HepG2 (cell line): ENCODE measurements around the gene ALDH9A1. TPM values are rescaled to one million over a fixed set of nuclear protein-coding genes. Genes with fewer than 3 reads are reported as not detected.

ENCODE experiments used
- ATAC-seq: fragments of 200-7000 bp; cut with Tn5 transposase; 3 replicates; pipeline ENCODE4 v1.9.1; 2020; ENCODE audit warnings: mild to moderate bottlenecking, moderate library complexity
- BruUV-seq: library from RNA; stranded (reverse); fragments of 400-500 nt; replicated peaks from 2 replicates; lab custom pipeline; 2021; lab: Mats Ljungman, UMichigan
- CTCF ChIA-PET: fragments of 300-600 bp; formaldehyde crosslinking; extraction: SDS; loops from one replicate; lab custom pipeline; 2021; ENCODE audit warnings: low total read pairs, inconsistent platforms, low intra/inter-chr PET ratio; lab: Yijun Ruan, JAX
- POLR2A ChIA-PET: fragments of 350-600 bp; sonication (Branson Sonifier 250); formaldehyde crosslinking; loops from one replicate; lab custom pipeline; 2020; ENCODE audit warnings: antibody characterized with exemption, inconsistent platforms; lab: Yijun Ruan, JAX
- DNase-seq: peaks from one replicate; pipeline ENCODE4 v3.0.0-alpha.2; 2015; ENCODE audit warnings: low spot score
- FAIRE-seq: peaks from 3 replicates; lab custom pipeline; 2011; peaks lifted over from hg19 to GRCh38; lab: Jason Lieb, UNC
- H2AFZ ChIP-seq: one replicate; pipeline ENCODE4 v1.6.1; 2011; ENCODE audit warnings: low read length, inconsistent platforms
- H3K27ac ChIP-seq: fragments of 300-600 bp; 3 replicates; pipeline ENCODE4 v1.8.0; 2011; ENCODE audit warnings: mixed run types, mild to moderate bottlenecking, mixed read lengths, low read length, inconsistent platforms; ENCODE audit not compliant: insufficient read depth; ENCODE audit errors: extremely low read length
- H3K27me3 ChIP-seq, 2 experiments: fragments of 200-600 bp in 1 of 2; 2 replicates in 1 of 2; 3 replicates in 1 of 2; pipeline versions ENCODE4 v1.6.0 to v1.8.0; 2011; ENCODE audit warnings: low read length in 2 of 2, mild to moderate bottlenecking in 2 of 2, moderate library complexity in 2 of 2, inconsistent platforms in 1 of 2; ENCODE audit not compliant: insufficient read depth in 2 of 2, control insufficient read depth in 1 of 2
- H3K36me3 ChIP-seq, 2 experiments: fragments of 200-600 bp in 1 of 2; replicated peaks in 1 of 2; 2 replicates in 1 of 2; 3 replicates in 1 of 2; pipeline versions ENCODE4 v1.5.1 to v1.8.0; 2011; ENCODE audit warnings: low read length in 2 of 2, inconsistent platforms in 1 of 2; ENCODE audit not compliant: insufficient read depth in 2 of 2, control insufficient read depth in 1 of 2
- H3K4me1 ChIP-seq: 2 replicates; pipeline ENCODE4 v1.5.1; 2012; ENCODE audit warnings: low read length, inconsistent platforms; ENCODE audit not compliant: insufficient read depth
- H3K4me2 ChIP-seq: 2 replicates; pipeline ENCODE4 v1.6.0; 2011; ENCODE audit warnings: low read depth, low read length, inconsistent platforms
- H3K4me3 ChIP-seq, 3 experiments: fragments of 200-600 bp in 1 of 3; sonication (generic), shearing (Covaris generic) in 1 of 3; replicated peaks in 1 of 3; 2 replicates each; pipeline ENCODE4 v1.5.1; 2011 to 2016; ENCODE audit warnings: low read length in 3 of 3, inconsistent platforms in 2 of 3, low read depth in 2 of 3, mild to moderate bottlenecking in 2 of 3, control low read depth in 1 of 3, mixed read lengths in 1 of 3; ENCODE audit not compliant: insufficient read depth in 1 of 3
- H3K79me2 ChIP-seq: one replicate; pipeline ENCODE4 v1.6.1; 2011; ENCODE audit warnings: low read length, inconsistent platforms; ENCODE audit not compliant: insufficient read depth
- H3K9ac ChIP-seq: 2 replicates; pipeline ENCODE4 v1.6.0; 2011; ENCODE audit warnings: mild to moderate bottlenecking, low read depth, low read length, inconsistent platforms; ENCODE audit not compliant: insufficient read depth
- H3K9me3 ChIP-seq: 2 replicates; pipeline ENCODE4 v1.5.1; 2012; ENCODE audit warnings: mild to moderate bottlenecking, low read length
- H4K20me1 ChIP-seq: 2 replicates; pipeline ENCODE4 v1.6.0; 2011; ENCODE audit warnings: inconsistent platforms, mild to moderate bottlenecking, low read length, moderate library complexity; ENCODE audit not compliant: insufficient read depth
- GTF2F1 ChIP-seq: fragments of 150-350 bp; IDR thresholded peaks from 2 replicates; pipeline ENCODE4 v1.6.1; 2014; ENCODE audit warnings: low read length
- KDM5A ChIP-seq: fragments of 200-600 bp; sonication (generic); IDR thresholded peaks from 2 replicates; pipeline ENCODE4 v1.7.0; 2018; ENCODE audit warnings: antibody characterized with exemption, mild to moderate bottlenecking, low read length, borderline replicate concordance
- KDM5B ChIP-seq: sonication (generic); formaldehyde crosslinking; IDR thresholded peaks from 2 replicates; pipeline ENCODE4 v1.4.0; 2020; ENCODE audit warnings: missing genetic modification reagents, mild to moderate bottlenecking, borderline replicate concordance
- MEIS1 ChIP-seq: sonication (generic); formaldehyde crosslinking; IDR thresholded peaks from 2 replicates; pipeline ENCODE4 v1.9.0; 2021; ENCODE audit warnings: mild to moderate bottlenecking, missing genetic modification reagents, moderate library complexity, borderline replicate concordance
- NRL ChIP-seq: sonication (generic); formaldehyde crosslinking; IDR thresholded peaks from 2 replicates; pipeline ENCODE4 v1.5.0; 2020; ENCODE audit warnings: missing genetic modification reagents, mild to moderate bottlenecking, moderate library complexity, borderline replicate concordance
- ZBTB38 ChIP-seq: sonication (generic); formaldehyde crosslinking; IDR thresholded peaks from 2 replicates; pipeline ENCODE4 v1.5.1; 2020; ENCODE audit warnings: mild to moderate bottlenecking, missing genetic modification reagents
- ZFP37 ChIP-seq: sonication (generic); formaldehyde crosslinking; IDR thresholded peaks from 2 replicates; pipeline ENCODE4 v1.4.0; 2020; ENCODE audit warnings: missing genetic modification reagents, borderline replicate concordance
- ZNF337 ChIP-seq: sonication (generic); formaldehyde crosslinking; IDR thresholded peaks from 2 replicates; pipeline ENCODE4 v1.5.1; 2020; ENCODE audit warnings: missing genetic modification reagents, low read depth, mild to moderate bottlenecking, borderline replicate concordance
- ZNF446 ChIP-seq: sonication (generic); formaldehyde crosslinking; IDR thresholded peaks from 2 replicates; pipeline ENCODE4 v1.5.0; 2020; ENCODE audit warnings: mild to moderate bottlenecking, missing genetic modification reagents
- ZNF761 ChIP-seq: sonication (generic); formaldehyde crosslinking; conservative IDR thresholded peaks from 2 replicates; pipeline ENCODE4 v1.4.0; 2020; ENCODE audit warnings: mild to moderate bottlenecking, missing genetic modification reagents
- ZNF841 ChIP-seq: sonication (generic); formaldehyde crosslinking; IDR thresholded peaks from 2 replicates; pipeline ENCODE4 v1.8.1; 2023; ENCODE audit warnings: missing genetic modification reagents, borderline replicate concordance
- WGBS: methylation state at CpG from one replicate; pipeline ENCODE4 v1.1.6; 2017; ENCODE audit warnings: low lambda C conversion rate; 5-methylcytosine and 5-hydroxymethylcytosine counted together
- in situ Hi-C: cut with HindIII; loops from 2 replicates; pipeline ENCODE4 v1.10.0; 2017; ENCODE audit warnings: low pct_unique_long_range_greater_than_20kb; ENCODE audit not compliant: extremely low pct_ligation_motif_present
- intact Hi-C: fragments of 100-400 bp; cut with micrococcal nuclease; formaldehyde crosslinking; loops from one replicate; pipeline ENCODE4 v1.10.0; 2022; ENCODE audit not compliant: unreplicated experiment
- polyA plus RNA-seq, 8 experiments: library from polyadenylated mRNA; depleted of rRNA in 3 of 8; stranded (reverse) in 7 of 8; unstranded in 1 of 8; fragments of >200 nt; fragmentation: Illumina TruSeq in 4 of 8; extraction: Trizol in 4 of 8; gene quantifications; 2 replicates each; pipeline versions ENCODE4 v1.2.1 to v1.2.3, GENCODE V29; 2011 to 2016; ENCODE audit warnings: low read depth in 4 of 8, missing spikeins in 1 of 8, mixed read lengths in 1 of 8; ENCODE audit not compliant: insufficient read depth in 1 of 8
- total RNA-seq, 5 experiments: library from RNA; depleted of rRNA; stranded (reverse); fragments of >200 nt; fragmentation: Illumina TruSeq; extraction: Trizol; gene quantifications; 2 replicates each; pipeline ENCODE4 v1.2.3, GENCODE V29; 2016; ENCODE audit warnings: low read depth in 1 of 5
- TF ChIP-seq, protein P1 (sequence below), 2 experiments: fragments of 450-650 bp in 1 of 2; sonication (generic) in 1 of 2; formaldehyde crosslinking; IDR thresholded peaks; 2 replicates each; pipeline versions ENCODE4 v1.5.0 to v1.8.0; 2020 to 2022; ENCODE audit warnings: mild to moderate bottlenecking in 1 of 2, missing genetic modification reagents in 1 of 2
- TF ChIP-seq, protein P2 (sequence below): sonication (generic); formaldehyde crosslinking; IDR thresholded peaks from 2 replicates; pipeline ENCODE4 v1.4.0; 2020; ENCODE audit warnings: missing genetic modification reagents
- TF ChIP-seq, protein P3 (sequence below): sonication (generic); formaldehyde crosslinking; IDR thresholded peaks from 2 replicates; pipeline ENCODE4 v1.4.0; 2020; ENCODE audit warnings: missing genetic modification reagents, mild to moderate bottlenecking, borderline replicate concordance

Gene ALDH9A1
- total and polyA plus RNA-seq, 2 of the 13 experiments (the other 11 are each of a cell fraction or from before 2014, with no cell fraction given): 27.5 to 38.5 TPM

DNA sequence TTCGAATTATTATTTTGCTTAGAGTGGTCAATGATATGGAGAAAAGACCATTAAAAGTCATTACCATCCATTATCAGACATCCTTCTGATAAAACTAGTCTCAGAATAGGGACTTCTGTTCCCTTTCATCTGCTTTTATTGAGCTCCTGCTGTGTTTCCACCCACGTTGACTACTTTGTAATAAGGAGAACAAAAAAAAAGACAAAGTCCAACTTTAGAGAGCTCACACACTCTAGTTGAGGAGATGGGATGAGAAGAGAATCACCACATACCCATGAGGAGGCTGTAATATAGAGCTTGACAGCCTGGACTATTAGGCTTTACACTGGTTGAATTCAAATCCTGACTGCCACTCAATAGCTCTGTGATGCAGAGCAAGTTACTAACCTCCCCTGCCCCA lies 27.8 kb upstream of the ALDH9A1 start:
- Histone ChIP-seq H3K36me3 (peaks cover 3 to 13% of the 10 kb centered on the region in 2 experiments; a peak in 4 of 5 replicates), H3K79me2 (no peaks in the 10 kb centered on the region), H3K9ac (no peak overlapping the region), H3K4me1 (peaks cover 9% of the 10 kb centered on the region; the same call in 1 of the 2 replicates), H3K4me2 (no peak overlapping the region), H3K27ac (no peak overlapping the region), H3K9me3 (no peaks in the 10 kb centered on the region), H4K20me1 (no peaks in the 10 kb centered on the region), H3K4me3 (no peak overlapping the region), H3K27me3 (no peaks in the 10 kb centered on the region), H2AFZ (no peak overlapping the region)
- in situ Hi-C loops (no loop called here), intact Hi-C loops (no loop called here)
- ChIA-PET POLR2A (no interaction called here), CTCF (no interaction called here)
- no peak; the same call in 1 of the 3 replicates for ATAC-seq
- 75% methylated on average over 2 of the region's 2 CpGs for WGBS
- no peak for DNase-seq
- BruUV-seq: no TSS peak
- TF ChIP-seq, protein P1, sequence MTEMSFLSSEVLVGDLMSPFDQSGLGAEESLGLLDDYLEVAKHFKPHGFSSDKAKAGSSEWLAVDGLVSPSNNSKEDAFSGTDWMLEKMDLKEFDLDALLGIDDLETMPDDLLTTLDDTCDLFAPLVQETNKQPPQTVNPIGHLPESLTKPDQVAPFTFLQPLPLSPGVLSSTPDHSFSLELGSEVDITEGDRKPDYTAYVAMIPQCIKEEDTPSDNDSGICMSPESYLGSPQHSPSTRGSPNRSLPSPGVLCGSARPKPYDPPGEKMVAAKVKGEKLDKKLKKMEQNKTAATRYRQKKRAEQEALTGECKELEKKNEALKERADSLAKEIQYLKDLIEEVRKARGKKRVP (CRISPR knock-in tag; IDR thresholded peaks at IDR 0.05): no peak
- TF ChIP-seq ZBTB38 (CRISPR knock-in tag): no peak
- no peak for TF ChIP-seq ZNF446 (CRISPR knock-in tag)
- TF ChIP-seq, protein P2, sequence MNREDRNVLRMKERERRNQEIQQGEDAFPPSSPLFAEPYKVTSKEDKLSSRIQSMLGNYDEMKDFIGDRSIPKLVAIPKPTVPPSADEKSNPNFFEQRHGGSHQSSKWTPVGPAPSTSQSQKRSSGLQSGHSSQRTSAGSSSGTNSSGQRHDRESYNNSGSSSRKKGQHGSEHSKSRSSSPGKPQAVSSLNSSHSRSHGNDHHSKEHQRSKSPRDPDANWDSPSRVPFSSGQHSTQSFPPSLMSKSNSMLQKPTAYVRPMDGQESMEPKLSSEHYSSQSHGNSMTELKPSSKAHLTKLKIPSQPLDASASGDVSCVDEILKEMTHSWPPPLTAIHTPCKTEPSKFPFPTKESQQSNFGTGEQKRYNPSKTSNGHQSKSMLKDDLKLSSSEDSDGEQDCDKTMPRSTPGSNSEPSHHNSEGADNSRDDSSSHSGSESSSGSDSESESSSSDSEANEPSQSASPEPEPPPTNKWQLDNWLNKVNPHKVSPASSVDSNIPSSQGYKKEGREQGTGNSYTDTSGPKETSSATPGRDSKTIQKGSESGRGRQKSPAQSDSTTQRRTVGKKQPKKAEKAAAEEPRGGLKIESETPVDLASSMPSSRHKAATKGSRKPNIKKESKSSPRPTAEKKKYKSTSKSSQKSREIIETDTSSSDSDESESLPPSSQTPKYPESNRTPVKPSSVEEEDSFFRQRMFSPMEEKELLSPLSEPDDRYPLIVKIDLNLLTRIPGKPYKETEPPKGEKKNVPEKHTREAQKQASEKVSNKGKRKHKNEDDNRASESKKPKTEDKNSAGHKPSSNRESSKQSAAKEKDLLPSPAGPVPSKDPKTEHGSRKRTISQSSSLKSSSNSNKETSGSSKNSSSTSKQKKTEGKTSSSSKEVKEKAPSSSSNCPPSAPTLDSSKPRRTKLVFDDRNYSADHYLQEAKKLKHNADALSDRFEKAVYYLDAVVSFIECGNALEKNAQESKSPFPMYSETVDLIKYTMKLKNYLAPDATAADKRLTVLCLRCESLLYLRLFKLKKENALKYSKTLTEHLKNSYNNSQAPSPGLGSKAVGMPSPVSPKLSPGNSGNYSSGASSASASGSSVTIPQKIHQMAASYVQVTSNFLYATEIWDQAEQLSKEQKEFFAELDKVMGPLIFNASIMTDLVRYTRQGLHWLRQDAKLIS (CRISPR knock-in tag): no peak
- no peak for TF ChIP-seq NRL (CRISPR knock-in tag)
- no peak for TF ChIP-seq ZNF841
- TF ChIP-seq KDM5B (CRISPR knock-in tag): no peak
- no peak for TF ChIP-seq KDM5A
- no peak for TF ChIP-seq ZFP37 (CRISPR knock-in tag)
- TF ChIP-seq GTF2F1: no peak
- no peak for TF ChIP-seq ZNF337 (CRISPR knock-in tag)
- TF ChIP-seq ZNF761 (CRISPR knock-in tag): no peak
- TF ChIP-seq MEIS1 (CRISPR knock-in tag): no peak
- TF ChIP-seq, protein P3, sequence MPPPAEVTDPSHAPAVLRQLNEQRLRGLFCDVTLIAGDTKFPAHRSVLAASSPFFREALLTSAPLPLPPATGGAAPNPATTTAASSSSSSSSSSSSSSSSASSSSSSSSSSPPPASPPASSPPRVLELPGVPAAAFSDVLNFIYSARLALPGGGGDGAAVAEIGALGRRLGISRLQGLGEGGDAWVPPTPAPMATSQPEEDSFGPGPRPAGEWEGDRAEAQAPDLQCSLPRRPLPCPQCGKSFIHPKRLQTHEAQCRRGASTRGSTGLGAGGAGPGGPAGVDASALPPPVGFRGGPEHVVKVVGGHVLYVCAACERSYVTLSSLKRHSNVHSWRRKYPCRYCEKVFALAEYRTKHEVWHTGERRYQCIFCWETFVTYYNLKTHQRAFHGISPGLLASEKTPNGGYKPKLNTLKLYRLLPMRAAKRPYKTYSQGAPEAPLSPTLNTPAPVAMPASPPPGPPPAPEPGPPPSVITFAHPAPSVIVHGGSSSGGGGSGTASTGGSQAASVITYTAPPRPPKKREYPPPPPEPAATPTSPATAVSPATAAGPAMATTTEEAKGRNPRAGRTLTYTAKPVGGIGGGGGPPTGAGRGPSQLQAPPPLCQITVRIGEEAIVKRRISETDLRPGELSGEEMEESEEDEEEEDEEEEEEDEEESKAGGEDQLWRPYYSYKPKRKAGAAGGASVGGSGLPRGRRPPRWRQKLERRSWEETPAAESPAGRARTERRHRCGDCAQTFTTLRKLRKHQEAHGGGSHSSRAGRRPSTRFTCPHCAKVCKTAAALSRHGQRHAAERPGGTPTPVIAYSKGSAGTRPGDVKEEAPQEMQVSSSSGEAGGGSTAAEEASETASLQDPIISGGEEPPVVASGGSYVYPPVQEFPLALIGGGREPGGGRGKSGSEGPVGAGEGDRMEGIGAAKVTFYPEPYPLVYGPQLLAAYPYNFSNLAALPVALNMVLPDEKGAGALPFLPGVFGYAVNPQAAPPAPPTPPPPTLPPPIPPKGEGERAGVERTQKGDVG (CRISPR knock-in tag): no peak
- FAIRE-seq: no peak
